GM12864 (cell line): Measurements from ENCODE around the gene PIGK.
"Not testable (repeated sequence)": the region's sequence is repeated elsewhere in the genome, so short reads cannot be mapped to it uniquely, and the experiment has no call there.

Source experiments
- DNase-seq: peaks from one replicate; pipeline ENCODE4 v3.0.0-alpha.2; 2011; ENCODE audit warnings: low read depth
- H3K4me3 ChIP-seq: 2 replicates; pipeline ENCODE4 v1.5.1; 2011; ENCODE audit warnings: mild to moderate bottlenecking, low read depth, low read length, control low read depth
- CTCF ChIP-seq: IDR thresholded peaks from 2 replicates; pipeline ENCODE4 v1.5.1; 2011; ENCODE audit warnings: low read depth, mild to moderate bottlenecking, moderate library complexity, low read length, control low read depth, inconsistent platforms; ENCODE audit errors: missing control alignments

PIGK gene

GRCh38 chr1:77200293-77200692, 18.9 kb downstream of the PIGK start:
- H3K4me3 ChIP-seq = no peak overlapping the region
- DNase-seq = no peak
- no peak for TF ChIP-seq CTCF

GRCh38 chr1:77197351-77197750, 21.9 kb downstream of the PIGK start:
- no peak for DNase-seq
- H3K4me3 ChIP-seq = no peak overlapping the region
- TF ChIP-seq CTCF = no peak

- no peak for TF ChIP-seq CTCF
- no peak overlapping the region for H3K4me3 ChIP-seq
- no peak for DNase-seq
These were observed 25.3 kb downstream of the PIGK start for GRCh38 chr1:77193951-77194350.

- DNase-seq = no peak
- TF ChIP-seq CTCF = no peak
These were observed 30.5 kb downstream of the PIGK start for GRCh38 chr1:77188770-77189169.

GRCh38 chr1:77186907-77187306, 32.3 kb downstream of the PIGK start:
- DNase-seq, H3K4me3 ChIP-seq: not testable (repeated sequence)

More at GRCh38 chr1:77188770-77189169, 30.5 kb downstream of the PIGK start:
- no peak overlapping the region for H3K4me3 ChIP-seq

GRCh38 chr1:77182083-77182482, 37.1 kb downstream of the PIGK start:
- TF ChIP-seq CTCF = no peak
- H3K4me3 ChIP-seq = no peak overlapping the region
- no peak for DNase-seq

- no peak for TF ChIP-seq CTCF
- H3K4me3 ChIP-seq = no peak overlapping the region
- DNase-seq = no peak
These were observed 39.6 kb downstream of the PIGK start for GRCh38 chr1:77179632-77180031.
